Liver (tissue), 9 donors: Measurements from ENCODE around the gene AKT3. TPM values are rescaled to one million over a fixed set of nuclear protein-coding genes. Genes with fewer than 3 reads are reported as not detected.

Experiments used
- DNase-seq: peaks from one replicate; pipeline ENCODE4 v3.0.0-alpha.2; 2017; ENCODE audit warnings: low spot score
- H3K27ac ChIP-seq, 2 donors: one replicate each; pipeline ENCODE4 v1.7.0; 2013; ENCODE audit warnings: inconsistent platforms in 2 of 2, low read length in 2 of 2, control low read depth in 1 of 2, low read depth in 1 of 2, mild to moderate bottlenecking in 1 of 2
- H3K27me3 ChIP-seq, 4 donors: one replicate each; pipeline versions ENCODE4 v1.6.1 to v1.7.0; 2013; ENCODE audit warnings: low read length in 3 of 4, inconsistent platforms in 1 of 4, mild to moderate bottlenecking in 1 of 4, moderate library complexity in 1 of 4; ENCODE audit not compliant: control insufficient read depth in 4 of 4, insufficient read depth in 4 of 4
- H3K36me3 ChIP-seq, 4 donors: one replicate each; pipeline versions ENCODE4 v1.6.1 to v1.7.0; 2013; ENCODE audit warnings: low read length in 3 of 4, mild to moderate bottlenecking in 3 of 4, low read depth in 1 of 4, moderate library complexity in 1 of 4; ENCODE audit not compliant: control insufficient read depth in 4 of 4, insufficient read depth in 3 of 4
- H3K4me1 ChIP-seq, 4 donors: one replicate each; pipeline versions ENCODE4 v1.6.1 to v1.7.0; 2013; ENCODE audit warnings: low read length in 3 of 4, mild to moderate bottlenecking in 3 of 4, moderate library complexity in 1 of 4; ENCODE audit not compliant: control insufficient read depth in 4 of 4, insufficient read depth in 4 of 4
- H3K4me3 ChIP-seq, 3 donors: one replicate each; pipeline versions ENCODE4 v1.6.1 to v1.7.0; 2013; ENCODE audit warnings: low read length in 3 of 3, control low read depth in 1 of 3, low read depth in 1 of 3, mild to moderate bottlenecking in 1 of 3
- H3K9ac ChIP-seq, 2 donors: one replicate each; pipeline ENCODE4 v1.7.0; 2013; ENCODE audit warnings: low read length in 2 of 2, mild to moderate bottlenecking in 2 of 2, moderate library complexity in 2 of 2, control low read depth in 1 of 2, low read depth in 1 of 2
- H3K9me3 ChIP-seq, 4 donors: one replicate each; pipeline versions ENCODE4 v1.6.1 to v1.7.0; 2013; ENCODE audit warnings: low read length in 3 of 4; ENCODE audit not compliant: control insufficient read depth in 4 of 4
- ATF3 ChIP-seq: IDR thresholded peaks from 2 replicates; pipeline ENCODE4 v1.6.1; 2016; ENCODE audit warnings: antibody characterized with exemption
- EGR1 ChIP-seq, 2 donors: IDR thresholded peaks; 2 replicates each; pipeline ENCODE4 v1.6.1; 2016 to 2018; ENCODE audit warnings: antibody characterized with exemption in 2 of 2, low read depth in 2 of 2
- FOXA1 ChIP-seq: IDR thresholded peaks from 2 replicates; pipeline ENCODE4 v1.6.1; 2016; ENCODE audit warnings: antibody characterized with exemption
- FOXA2 ChIP-seq: IDR thresholded peaks from 2 replicates; pipeline ENCODE4 v1.6.1; 2016; ENCODE audit warnings: antibody characterized with exemption
- GABPA ChIP-seq, 2 donors: IDR thresholded peaks in 1 of 2; conservative IDR thresholded peaks in 1 of 2; 2 replicates each; pipeline ENCODE4 v1.6.1; 2016; ENCODE audit warnings: antibody characterized with exemption in 2 of 2, mild to moderate bottlenecking in 1 of 2, moderate library complexity in 1 of 2
- HNF4A ChIP-seq, 2 donors: conservative IDR thresholded peaks; 2 replicates each; pipeline ENCODE4 v1.6.1; 2016; ENCODE audit warnings: antibody characterized with exemption in 2 of 2, mild to moderate bottlenecking in 2 of 2
- HNF4G ChIP-seq: IDR thresholded peaks from 2 replicates; pipeline ENCODE4 v1.6.1; 2016; ENCODE audit warnings: antibody characterized with exemption
- JUND ChIP-seq, 2 donors: IDR thresholded peaks; 2 replicates each; pipeline ENCODE4 v1.6.1; 2016; ENCODE audit warnings: antibody characterized with exemption in 2 of 2
- MAX ChIP-seq: IDR thresholded peaks from 2 replicates; pipeline ENCODE4 v1.6.1; 2016; ENCODE audit warnings: antibody characterized with exemption
- RAD21 ChIP-seq, 2 donors: IDR thresholded peaks; 2 replicates each; pipeline ENCODE4 v1.6.1; 2016; ENCODE audit warnings: antibody characterized with exemption in 2 of 2, mild to moderate bottlenecking in 2 of 2
- REST ChIP-seq: IDR thresholded peaks from 2 replicates; pipeline ENCODE4 v1.6.1; 2016; ENCODE audit warnings: antibody characterized with exemption, mild to moderate bottlenecking
- RXRA ChIP-seq, 2 donors: IDR thresholded peaks; 2 replicates each; pipeline ENCODE4 v1.6.1; 2017 to 2018; ENCODE audit warnings: antibody characterized with exemption in 2 of 2, mild to moderate bottlenecking in 1 of 2
- SP1 ChIP-seq: IDR thresholded peaks from 2 replicates; pipeline ENCODE4 v1.6.1; 2018; ENCODE audit warnings: antibody characterized with exemption, mild to moderate bottlenecking
- TAF1 ChIP-seq: conservative IDR thresholded peaks from 2 replicates; pipeline ENCODE4 v1.6.1; 2016; ENCODE audit warnings: antibody characterized with exemption, mild to moderate bottlenecking
- WGBS: extraction: QIAGEN DNeasy Blood & Tissue Kit; methylation state at CpG from one replicate; pipeline ENCODE4 v1.1.7; 2013; 5-methylcytosine and 5-hydroxymethylcytosine counted together
- polyA plus RNA-seq, 2 donors: library from polyadenylated mRNA; stranded (reverse) in 1 of 2; unstranded in 1 of 2; fragments of 200-250 nt in 1 of 2; fragments of >200 nt in 1 of 2; fragmentation: Nextera tagmentation in 1 of 2; extraction: Ambion mirVana in 1 of 2; gene quantifications; one replicate each; pipeline versions ENCODE4 v1.2.1 to v1.2.3, GENCODE V29; 2013 to 2015
- total RNA-seq, 2 donors: library from RNA; depleted of rRNA; stranded (reverse); fragments of >200 nt; gene quantifications; one replicate each; pipeline ENCODE4 v1.2.3, GENCODE V29; 2014
- TF ChIP-seq, protein P1 (sequence below): IDR thresholded peaks from 2 replicates; pipeline ENCODE4 v1.6.1; 2016; ENCODE audit warnings: antibody characterized with exemption
- TF ChIP-seq, protein P2 (sequence below): fragments of 150-350 bp; IDR thresholded peaks from 2 replicates; pipeline ENCODE4 v1.5.1; 2017; ENCODE audit warnings: improper control_type of control experiment, low read depth, low read length; ENCODE audit not compliant: missing input control
- donor health status: healthy.
- donor health status: healthy.
- donor health status: healthy.
- donor health status: healthy.
- donor health status: healthy.

The AKT3 gene
- total and polyA plus RNA-seq, 4 donors, result 1.7 to 7.6 (median 2.8) TPM

DNA sequence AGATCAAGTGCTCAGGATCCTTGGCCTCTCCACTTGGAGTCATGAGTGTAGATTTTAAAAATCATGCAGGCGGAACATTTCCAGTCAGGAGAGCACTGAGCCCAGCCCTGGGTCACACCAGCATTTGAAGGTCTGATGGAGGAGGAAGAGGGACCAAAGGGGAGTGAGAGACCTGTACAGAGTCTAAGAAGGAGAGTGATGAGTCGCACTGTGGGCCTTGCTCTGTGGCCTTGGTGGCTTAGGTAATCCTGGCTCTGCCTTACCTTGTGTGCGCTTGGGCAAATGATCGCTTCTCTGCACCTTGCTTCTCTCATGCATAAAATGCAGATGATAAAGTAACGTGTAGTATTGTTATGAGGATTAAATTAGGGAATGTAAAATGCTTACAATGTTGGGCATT lies 368.9 kb downstream of the AKT3 start:
- WGBS, result 96% methylated on average over 5 of the region's 5 CpGs

GRCh38 chr1:243477731-243478290 lies 372.2 kb downstream of the AKT3 start:
- no peak overlapping the region for H3K9ac ChIP-seq
- H3K27ac ChIP-seq, result no peak overlapping the region
- no peaks in the 10 kb centered on the region for H3K9me3 ChIP-seq
- WGBS, result 88% methylated on average over 7 of the region's 7 CpGs
- H3K36me3 ChIP-seq, result peaks cover 0 to 5% (median 0%) of the 10 kb centered on the region in 4 donors
- H3K4me1 ChIP-seq, result peaks cover 0 to 5% (median 2%) of the 10 kb centered on the region in 4 donors
- no peak overlapping the region for H3K4me3 ChIP-seq
- H3K27me3 ChIP-seq, result no peaks in the 10 kb centered on the region
- no peak for DNase-seq
- TF ChIP-seq FOXA1, result no peak
- no peak for TF ChIP-seq SP1
- TF ChIP-seq, protein P1, sequence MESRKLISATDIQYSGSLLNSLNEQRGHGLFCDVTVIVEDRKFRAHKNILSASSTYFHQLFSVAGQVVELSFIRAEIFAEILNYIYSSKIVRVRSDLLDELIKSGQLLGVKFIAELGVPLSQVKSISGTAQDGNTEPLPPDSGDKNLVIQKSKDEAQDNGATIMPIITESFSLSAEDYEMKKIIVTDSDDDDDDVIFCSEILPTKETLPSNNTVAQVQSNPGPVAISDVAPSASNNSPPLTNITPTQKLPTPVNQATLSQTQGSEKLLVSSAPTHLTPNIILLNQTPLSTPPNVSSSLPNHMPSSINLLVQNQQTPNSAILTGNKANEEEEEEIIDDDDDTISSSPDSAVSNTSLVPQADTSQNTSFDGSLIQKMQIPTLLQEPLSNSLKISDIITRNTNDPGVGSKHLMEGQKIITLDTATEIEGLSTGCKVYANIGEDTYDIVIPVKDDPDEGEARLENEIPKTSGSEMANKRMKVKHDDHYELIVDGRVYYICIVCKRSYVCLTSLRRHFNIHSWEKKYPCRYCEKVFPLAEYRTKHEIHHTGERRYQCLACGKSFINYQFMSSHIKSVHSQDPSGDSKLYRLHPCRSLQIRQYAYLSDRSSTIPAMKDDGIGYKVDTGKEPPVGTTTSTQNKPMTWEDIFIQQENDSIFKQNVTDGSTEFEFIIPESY, result no peak
- TF ChIP-seq HNF4A (conservative IDR thresholded peaks at IDR 0.05), result no peak
- no peak for TF ChIP-seq TAF1
- TF ChIP-seq ATF3, result no peak
- TF ChIP-seq EGR1 (IDR thresholded peaks at IDR 0.05; ENCODE audit: low read depth in 2 of 2), result no peak
- TF ChIP-seq, protein P2, sequence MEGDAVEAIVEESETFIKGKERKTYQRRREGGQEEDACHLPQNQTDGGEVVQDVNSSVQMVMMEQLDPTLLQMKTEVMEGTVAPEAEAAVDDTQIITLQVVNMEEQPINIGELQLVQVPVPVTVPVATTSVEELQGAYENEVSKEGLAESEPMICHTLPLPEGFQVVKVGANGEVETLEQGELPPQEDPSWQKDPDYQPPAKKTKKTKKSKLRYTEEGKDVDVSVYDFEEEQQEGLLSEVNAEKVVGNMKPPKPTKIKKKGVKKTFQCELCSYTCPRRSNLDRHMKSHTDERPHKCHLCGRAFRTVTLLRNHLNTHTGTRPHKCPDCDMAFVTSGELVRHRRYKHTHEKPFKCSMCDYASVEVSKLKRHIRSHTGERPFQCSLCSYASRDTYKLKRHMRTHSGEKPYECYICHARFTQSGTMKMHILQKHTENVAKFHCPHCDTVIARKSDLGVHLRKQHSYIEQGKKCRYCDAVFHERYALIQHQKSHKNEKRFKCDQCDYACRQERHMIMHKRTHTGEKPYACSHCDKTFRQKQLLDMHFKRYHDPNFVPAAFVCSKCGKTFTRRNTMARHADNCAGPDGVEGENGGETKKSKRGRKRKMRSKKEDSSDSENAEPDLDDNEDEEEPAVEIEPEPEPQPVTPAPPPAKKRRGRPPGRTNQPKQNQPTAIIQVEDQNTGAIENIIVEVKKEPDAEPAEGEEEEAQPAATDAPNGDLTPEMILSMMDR, result no peak
- TF ChIP-seq FOXA2, result no peak
- no peak for TF ChIP-seq MAX
- no peak for TF ChIP-seq REST
- no peak for TF ChIP-seq RXRA (IDR thresholded peaks at IDR 0.05)
- TF ChIP-seq GABPA (IDR thresholded peaks at IDR 0.05 in 1 of 2, conservative IDR thresholded peaks at IDR 0.05 in 1 of 2), result no peak
- TF ChIP-seq JUND (IDR thresholded peaks at IDR 0.05), result no peak
- no peak for TF ChIP-seq HNF4G
- no peak for TF ChIP-seq RAD21 (IDR thresholded peaks at IDR 0.05)

More for the DNA sequence above, 368.9 kb downstream of the AKT3 start:
- TF ChIP-seq HNF4G (no peak), REST (no peak), FOXA1 (no peak), HNF4A (conservative IDR thresholded peaks at IDR 0.05) (no peak)
- no peak for DNase-seq
- Histone ChIP-seq H3K27me3 (no peaks in the 10 kb centered on the region), H3K9me3 (no peaks in the 10 kb centered on the region), H3K36me3 (no peaks in the 10 kb centered on the region), H3K9ac (no peak overlapping the region), H3K27ac (no peak overlapping the region), H3K4me3 (no peak overlapping the region), H3K4me1 (peaks cover 0 to 13% (median 7%) of the 10 kb centered on the region in 4 donors)
